HEK293 (cell line): ENCODE measurements around the gene NDC1.

ENCODE experiments used
- CTCF ChIA-PET: fragments of 350-600 bp; formaldehyde crosslinking; extraction: SDS; loops from one replicate; lab custom pipeline; 2021; ENCODE audit warnings: antibody characterized with exemption; lab: Yijun Ruan, JAX
- POLR2A ChIA-PET: fragments of 300-600 bp; formaldehyde crosslinking; extraction: SDS; loops from one replicate; lab custom pipeline; 2020; ENCODE audit warnings: antibody characterized with exemption, inconsistent platforms; lab: Yijun Ruan, JAX
- H3K27ac ChIP-seq: fragments of 200-500 bp; sonication (Bioruptor generic); 2 replicates; pipeline ENCODE4 v1.5.1; 2014; ENCODE audit warnings: low read depth, low read length, control low read depth, inconsistent platforms; ENCODE audit errors: extremely low read depth
- H3K36me3 ChIP-seq, 2 experiments: fragments of 200-500 bp in 1 of 2; sonication (Bioruptor generic) in 1 of 2; 1 replicate in 1 of 2; 2 replicates in 1 of 2; pipeline ENCODE4 v1.5.1; 2014 to 2017; ENCODE audit warnings: inconsistent platforms in 2 of 2, low read length in 2 of 2; ENCODE audit not compliant: control insufficient read depth in 2 of 2, insufficient read depth in 1 of 2
- H3K4me1 ChIP-seq: fragments of 200-500 bp; sonication (Bioruptor generic); 2 replicates; pipeline ENCODE4 v1.5.1; 2014; ENCODE audit warnings: mild to moderate bottlenecking, low read length, inconsistent platforms; ENCODE audit not compliant: control insufficient read depth, insufficient read depth
- H3K4me3 ChIP-seq: 2 replicates; pipeline ENCODE4 v1.5.1; 2011; ENCODE audit warnings: low read depth, mild to moderate bottlenecking, control low read depth, low read length, moderate library complexity
- H3K9me3 ChIP-seq: fragments of 200-500 bp; sonication (Bioruptor generic); 2 replicates; pipeline ENCODE4 v1.5.1; 2014; ENCODE audit warnings: low read depth, low read length, inconsistent platforms; ENCODE audit not compliant: control insufficient read depth, insufficient read depth
- BCL11A ChIP-seq: fragments of 450-650 bp; formaldehyde crosslinking; IDR thresholded peaks from 2 replicates; pipeline ENCODE4 v1.5.1; 2016; ENCODE audit warnings: low read depth, missing biosample characterization, missing genetic modification characterization
- GLI2 ChIP-seq: fragments of 450-650 bp; formaldehyde crosslinking; IDR thresholded peaks from 2 replicates; pipeline ENCODE4; 2017; ENCODE audit warnings: missing biosample characterization, missing genetic modification characterization, low read depth, borderline replicate concordance
- KLF8 ChIP-seq: fragments of 450-650 bp; formaldehyde crosslinking; IDR thresholded peaks from 2 replicates; pipeline ENCODE4 v1.5.1; 2016; ENCODE audit warnings: missing biosample characterization, missing genetic modification characterization
- PRDM4 ChIP-seq: fragments of 450-650 bp; formaldehyde crosslinking; IDR thresholded peaks from 2 replicates; pipeline ENCODE4 v1.5.1; 2017; ENCODE audit warnings: missing biosample characterization, missing genetic modification characterization
- PRDM6 ChIP-seq: fragments of 450-650 bp; formaldehyde crosslinking; IDR thresholded peaks from 2 replicates; pipeline ENCODE4 v1.5.1; 2017; ENCODE audit warnings: missing biosample characterization, missing genetic modification characterization
- SP7 ChIP-seq: fragments of 450-650 bp; formaldehyde crosslinking; IDR thresholded peaks from 2 replicates; pipeline ENCODE4 v1.5.1; 2016; ENCODE audit warnings: missing biosample characterization, missing genetic modification characterization
- WT1 ChIP-seq: fragments of 450-650 bp; formaldehyde crosslinking; IDR thresholded peaks from 2 replicates; pipeline ENCODE4 v1.5.1; 2016; ENCODE audit warnings: missing biosample characterization, missing genetic modification characterization
- ZNF24 ChIP-seq: fragments of 450-650 bp; formaldehyde crosslinking; IDR thresholded peaks from 2 replicates; pipeline ENCODE4 v1.5.1; 2016; ENCODE audit warnings: missing biosample characterization, missing genetic modification characterization
- ZNF266 ChIP-seq: fragments of 450-650 bp; formaldehyde crosslinking; IDR thresholded peaks from 2 replicates; pipeline ENCODE4 v1.5.1; 2016; ENCODE audit warnings: missing biosample characterization, missing genetic modification characterization, low read depth
- ZNF324 ChIP-seq: fragments of 450-650 bp; formaldehyde crosslinking; IDR thresholded peaks from 2 replicates; pipeline ENCODE4 v1.5.1; 2016; ENCODE audit warnings: missing biosample characterization, missing genetic modification characterization
- ZNF362 ChIP-seq: fragments of 450-650 bp; formaldehyde crosslinking; IDR thresholded peaks from 2 replicates; pipeline ENCODE4 v1.5.1; 2016; ENCODE audit warnings: missing biosample characterization, missing genetic modification characterization
- ZNF391 ChIP-seq: fragments of 450-650 bp; formaldehyde crosslinking; IDR thresholded peaks from 2 replicates; pipeline ENCODE4 v1.5.1; 2016; ENCODE audit warnings: low read depth, missing biosample characterization, missing genetic modification characterization, borderline replicate concordance
- ZNF394 ChIP-seq: fragments of 450-650 bp; formaldehyde crosslinking; IDR thresholded peaks from 2 replicates; pipeline ENCODE4 v1.5.1; 2016; ENCODE audit warnings: missing biosample characterization, missing genetic modification characterization, mild to moderate bottlenecking, moderate library complexity, borderline replicate concordance
- ZNF398 ChIP-seq: fragments of 450-650 bp; formaldehyde crosslinking; IDR thresholded peaks from 2 replicates; pipeline ENCODE4 v1.5.1; 2017; ENCODE audit warnings: missing biosample characterization, missing genetic modification characterization
- ZNF423 ChIP-seq: fragments of 450-650 bp; formaldehyde crosslinking; IDR thresholded peaks from 2 replicates; pipeline ENCODE4 v1.5.1; 2016; ENCODE audit warnings: missing biosample characterization, missing genetic modification characterization
- ZNF521 ChIP-seq: fragments of 450-650 bp; formaldehyde crosslinking; IDR thresholded peaks from 2 replicates; pipeline ENCODE4 v1.5.1; 2017; ENCODE audit warnings: missing biosample characterization, mild to moderate bottlenecking, missing genetic modification characterization
- ZNF558 ChIP-seq: fragments of 450-650 bp; formaldehyde crosslinking; IDR thresholded peaks from 2 replicates; pipeline ENCODE4 v1.5.1; 2016; ENCODE audit warnings: missing biosample characterization, missing genetic modification characterization
- ZNF600 ChIP-seq: fragments of 450-650 bp; formaldehyde crosslinking; IDR thresholded peaks from 2 replicates; pipeline ENCODE4 v1.5.1; 2016; ENCODE audit warnings: missing biosample characterization, missing genetic modification characterization
- ZNF629 ChIP-seq: fragments of 450-650 bp; formaldehyde crosslinking; IDR thresholded peaks from 2 replicates; pipeline ENCODE4 v1.5.1; 2017; ENCODE audit warnings: missing biosample characterization, missing genetic modification characterization
- ZNF76 ChIP-seq: fragments of 450-650 bp; formaldehyde crosslinking; IDR thresholded peaks from 2 replicates; pipeline ENCODE4; 2016; ENCODE audit warnings: low read depth, missing biosample characterization, missing genetic modification characterization, borderline replicate concordance
- ZNF843 ChIP-seq: fragments of 450-650 bp; formaldehyde crosslinking; IDR thresholded peaks from 2 replicates; pipeline ENCODE4 v1.5.1; 2016; ENCODE audit warnings: missing biosample characterization, missing genetic modification characterization
- ZSCAN16 ChIP-seq: fragments of 450-650 bp; formaldehyde crosslinking; IDR thresholded peaks from 2 replicates; pipeline ENCODE4 v1.5.1; 2016; ENCODE audit warnings: missing biosample characterization, missing genetic modification characterization
- ZXDB ChIP-seq: fragments of 450-650 bp; formaldehyde crosslinking; IDR thresholded peaks from 2 replicates; pipeline ENCODE4 v1.5.1; 2016; ENCODE audit warnings: missing biosample characterization, missing genetic modification characterization
- TF ChIP-seq, protein P1 (sequence below): fragments of 450-650 bp; formaldehyde crosslinking; IDR thresholded peaks from 2 replicates; pipeline ENCODE4 v1.5.1; 2016; ENCODE audit warnings: missing biosample characterization, missing genetic modification characterization
- TF ChIP-seq, protein P2 (sequence below): fragments of 450-650 bp; formaldehyde crosslinking; IDR thresholded peaks from 2 replicates; pipeline ENCODE4 v1.5.1; 2016; ENCODE audit warnings: missing biosample characterization, missing genetic modification characterization
- TF ChIP-seq, protein P3 (sequence below): fragments of 450-650 bp; formaldehyde crosslinking; IDR thresholded peaks from 2 replicates; pipeline ENCODE4 v1.5.1; 2016; ENCODE audit warnings: missing biosample characterization, missing genetic modification characterization

NDC1 gene

DNA sequence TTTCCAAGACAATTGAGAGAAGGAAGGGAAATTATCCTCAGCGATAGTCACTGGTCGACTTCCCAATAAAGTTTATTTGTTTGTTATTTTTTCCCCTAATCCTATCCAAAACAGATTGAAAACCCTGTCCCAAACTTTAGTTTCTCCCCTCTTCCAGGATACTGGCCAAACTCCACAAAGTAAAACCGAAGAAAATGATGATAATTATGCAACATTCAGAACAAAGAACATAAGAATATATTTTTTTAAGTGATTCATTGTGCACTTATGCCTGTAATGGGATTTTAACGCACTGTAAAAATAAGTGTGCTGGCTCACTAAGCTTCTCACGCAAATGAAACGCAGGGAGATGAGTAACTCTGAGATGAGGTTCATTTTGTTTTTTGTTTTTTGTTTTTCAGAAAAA is 105.2 kb downstream of the NDC1 start:
- ChIA-PET POLR2A (no interaction called here), CTCF (interaction anchor here (1.7 kb wide), 1 partner anchor 21 kb away, joined by 8 read pairs; no protein-coding TSS in a partner anchor)
- TF ChIP-seq GLI2 (tag by site-specific recombination) (peak; percentile 37; the same call in 1 of the 2 replicates), ZNF558 (tag by site-specific recombination) (peak; percentile 19; the same call in 1 of the 2 replicates), PRDM4 (tag by site-specific recombination) (peak; percentile 64; the same call in 1 of the 2 replicates), ZNF362 (tag by site-specific recombination) (peak; percentile 91), WT1 (peak; percentile 77), ZXDB (tag by site-specific recombination) (peak; percentile 64; the same call in 1 of the 2 replicates), ZNF521 (tag by site-specific recombination) (no peak), PRDM6 (tag by site-specific recombination) (peak; percentile 100), ZNF266 (tag by site-specific recombination) (no peak), ZSCAN16 (tag by site-specific recombination) (no peak), ZNF423 (no peak), ZNF76 (tag by site-specific recombination) (no peak), ZNF843 (tag by site-specific recombination) (peak; percentile 77; the same call in 1 of the 2 replicates), ZNF24 (tag by site-specific recombination) (peak; percentile 73; the same call in 1 of the 2 replicates), ZNF391 (tag by site-specific recombination) (peak; percentile 41; the same call in 1 of the 2 replicates), KLF8 (tag by site-specific recombination) (no peak), BCL11A (0 out of 2 replicates have a peak, but pooled peaks have one; percentile 57), ZNF398 (peak; percentile 16; the same call in 1 of the 2 replicates), SP7 (tag by site-specific recombination) (peak; percentile 51; the same call in 1 of the 2 replicates), ZNF394 (tag by site-specific recombination) (peak; percentile 43; the same call in 1 of the 2 replicates), ZNF324 (tag by site-specific recombination) (peak; percentile 28; the same call in 1 of the 2 replicates), ZNF600 (tag by site-specific recombination) (peak; percentile 88), ZNF629 (tag by site-specific recombination) (peak; percentile 78)
- TF ChIP-seq, protein P1, sequence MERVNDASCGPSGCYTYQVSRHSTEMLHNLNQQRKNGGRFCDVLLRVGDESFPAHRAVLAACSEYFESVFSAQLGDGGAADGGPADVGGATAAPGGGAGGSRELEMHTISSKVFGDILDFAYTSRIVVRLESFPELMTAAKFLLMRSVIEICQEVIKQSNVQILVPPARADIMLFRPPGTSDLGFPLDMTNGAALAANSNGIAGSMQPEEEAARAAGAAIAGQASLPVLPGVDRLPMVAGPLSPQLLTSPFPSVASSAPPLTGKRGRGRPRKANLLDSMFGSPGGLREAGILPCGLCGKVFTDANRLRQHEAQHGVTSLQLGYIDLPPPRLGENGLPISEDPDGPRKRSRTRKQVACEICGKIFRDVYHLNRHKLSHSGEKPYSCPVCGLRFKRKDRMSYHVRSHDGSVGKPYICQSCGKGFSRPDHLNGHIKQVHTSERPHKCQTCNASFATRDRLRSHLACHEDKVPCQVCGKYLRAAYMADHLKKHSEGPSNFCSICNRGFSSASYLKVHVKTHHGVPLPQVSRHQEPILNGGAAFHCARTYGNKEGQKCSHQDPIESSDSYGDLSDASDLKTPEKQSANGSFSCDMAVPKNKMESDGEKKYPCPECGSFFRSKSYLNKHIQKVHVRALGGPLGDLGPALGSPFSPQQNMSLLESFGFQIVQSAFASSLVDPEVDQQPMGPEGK (tag by site-specific recombination) = 0 out of 2 replicates have a peak, but pooled peaks have one; percentile 33
- TF ChIP-seq, protein P2, sequence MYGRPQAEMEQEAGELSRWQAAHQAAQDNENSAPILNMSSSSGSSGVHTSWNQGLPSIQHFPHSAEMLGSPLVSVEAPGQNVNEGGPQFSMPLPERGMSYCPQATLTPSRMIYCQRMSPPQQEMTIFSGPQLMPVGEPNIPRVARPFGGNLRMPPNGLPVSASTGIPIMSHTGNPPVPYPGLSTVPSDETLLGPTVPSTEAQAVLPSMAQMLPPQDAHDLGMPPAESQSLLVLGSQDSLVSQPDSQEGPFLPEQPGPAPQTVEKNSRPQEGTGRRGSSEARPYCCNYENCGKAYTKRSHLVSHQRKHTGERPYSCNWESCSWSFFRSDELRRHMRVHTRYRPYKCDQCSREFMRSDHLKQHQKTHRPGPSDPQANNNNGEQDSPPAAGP (tag by site-specific recombination) = 0 out of 2 replicates have a peak, but pooled peaks have one; percentile 27
- TF ChIP-seq, protein P3, sequence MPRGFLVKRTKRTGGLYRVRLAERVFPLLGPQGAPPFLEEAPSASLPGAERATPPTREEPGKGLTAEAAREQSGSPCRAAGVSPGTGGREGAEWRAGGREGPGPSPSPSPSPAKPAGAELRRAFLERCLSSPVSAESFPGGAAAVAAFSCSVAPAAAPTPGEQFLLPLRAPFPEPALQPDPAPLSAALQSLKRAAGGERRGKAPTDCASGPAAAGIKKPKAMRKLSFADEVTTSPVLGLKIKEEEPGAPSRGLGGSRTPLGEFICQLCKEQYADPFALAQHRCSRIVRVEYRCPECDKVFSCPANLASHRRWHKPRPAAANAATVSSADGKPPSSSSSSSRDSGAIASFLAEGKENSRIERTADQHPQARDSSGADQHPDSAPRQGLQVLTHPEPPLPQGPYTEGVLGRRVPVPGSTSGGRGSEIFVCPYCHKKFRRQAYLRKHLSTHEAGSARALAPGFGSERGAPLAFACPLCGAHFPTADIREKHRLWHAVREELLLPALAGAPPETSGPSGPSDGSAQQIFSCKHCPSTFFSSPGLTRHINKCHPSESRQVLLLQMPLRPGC (tag by site-specific recombination) = peak; percentile 73

More for the DNA sequence above, 105.2 kb downstream of the NDC1 start:
- Histone ChIP-seq H3K9me3 (no peaks in the 10 kb centered on the region), H3K4me3 (no peak overlapping the region), H3K36me3 (no peaks in the 10 kb centered on the region), H3K27ac (no peak overlapping the region; the same call in 1 of the 2 replicates), H3K4me1 (peaks cover 26% of the 10 kb centered on the region)
